ENCODE measurements around the gene FCHO1. TPM values are rescaled to one million over a fixed set of nuclear protein-coding genes. Genes with fewer than 3 reads are reported as not detected.

FCHO1 gene
- total RNA-seq, 1 experiment from 2014 or later: 16.6 TPM

- Histone ChIP-seq H3K9me2 (replicated peaks; ENCODE audit: insufficient read depth, low read length) (no peaks in the 10 kb centered on the region), H3K4me3 (ENCODE audit: low read length) (no peak overlapping the region), H2AFZ (ENCODE audit: low read length) (no peak overlapping the region), H3K27ac (ENCODE audit: low read length) (no peak overlapping the region), H3K9me3 (ENCODE audit: low read length) (no peaks in the 10 kb centered on the region), H3K9ac (ENCODE audit: low read length) (no peak overlapping the region), H3K27me3 (ENCODE audit: low read length) (no peaks in the 10 kb centered on the region), H3K79me2 (ENCODE audit: low read length) (no peaks in the 10 kb centered on the region), H4K20me1 (ENCODE audit: insufficient read depth, low read depth, low read length) (no peaks in the 10 kb centered on the region), H3K36me3 (ENCODE audit: insufficient read depth, low read length) (no peaks in the 10 kb centered on the region), H3K4me1 (ENCODE audit: low read length) (no peaks in the 10 kb centered on the region), H3K4me2 (ENCODE audit: low read depth, low read length, poor library complexity, severe bottlenecking) (no peak overlapping the region)
- DNase-seq: no peak
Observed at GRCh38 chr19:17824339-17824738, 73.1 kb downstream of the FCHO1 start.

- Histone ChIP-seq H3K9me3 (ENCODE audit: low read length) (no peaks in the 10 kb centered on the region), H3K9me2 (replicated peaks; ENCODE audit: insufficient read depth, low read length) (no peaks in the 10 kb centered on the region), H3K4me2 (ENCODE audit: low read depth, low read length, poor library complexity, severe bottlenecking) (no peak overlapping the region), H3K36me3 (ENCODE audit: insufficient read depth, low read length) (no peaks in the 10 kb centered on the region), H3K79me2 (ENCODE audit: low read length) (no peaks in the 10 kb centered on the region), H3K4me1 (ENCODE audit: low read length) (no peaks in the 10 kb centered on the region), H4K20me1 (ENCODE audit: insufficient read depth, low read depth, low read length) (no peaks in the 10 kb centered on the region), H2AFZ (ENCODE audit: low read length) (no peak overlapping the region), H3K4me3 (ENCODE audit: low read length) (no peak overlapping the region), H3K9ac (ENCODE audit: low read length) (no peak overlapping the region), H3K27me3 (ENCODE audit: low read length) (no peaks in the 10 kb centered on the region), H3K27ac (ENCODE audit: low read length) (no peak overlapping the region)
- no peak for DNase-seq
Observed at GRCh38 chr19:17826508-17827056, 75.3 kb downstream of the FCHO1 start.

- Histone ChIP-seq H3K36me3 (ENCODE audit: insufficient read depth, low read length) (no peaks in the 10 kb centered on the region), H3K27ac (ENCODE audit: low read length) (no peak overlapping the region), H3K27me3 (ENCODE audit: low read length) (no peaks in the 10 kb centered on the region), H3K9me2 (replicated peaks; ENCODE audit: insufficient read depth, low read length) (no peaks in the 10 kb centered on the region), H3K4me1 (ENCODE audit: low read length) (no peaks in the 10 kb centered on the region), H3K4me3 (ENCODE audit: low read length) (no peak overlapping the region), H3K4me2 (ENCODE audit: low read depth, low read length, poor library complexity, severe bottlenecking) (no peak overlapping the region), H3K9me3 (ENCODE audit: low read length) (no peaks in the 10 kb centered on the region), H4K20me1 (ENCODE audit: insufficient read depth, low read depth, low read length) (no peaks in the 10 kb centered on the region), H3K79me2 (ENCODE audit: low read length) (no peaks in the 10 kb centered on the region), H3K9ac (ENCODE audit: low read length) (no peak overlapping the region), H2AFZ (ENCODE audit: low read length) (no peak overlapping the region)
- DNase-seq: no peak
Observed at GRCh38 chr19:17829855-17830566, 78.7 kb downstream of the FCHO1 start.

- Histone ChIP-seq H4K20me1 (ENCODE audit: insufficient read depth, low read depth, low read length) (no peaks in the 10 kb centered on the region), H3K4me3 (ENCODE audit: low read length) (no peak overlapping the region), H3K9me3 (ENCODE audit: low read length) (no peaks in the 10 kb centered on the region), H3K4me2 (ENCODE audit: low read depth, low read length, poor library complexity, severe bottlenecking) (no peak overlapping the region), H3K27ac (ENCODE audit: low read length) (no peak overlapping the region), H3K9ac (ENCODE audit: low read length) (no peak overlapping the region), H3K36me3 (ENCODE audit: insufficient read depth, low read length) (no peaks in the 10 kb centered on the region), H3K4me1 (ENCODE audit: low read length) (no peaks in the 10 kb centered on the region), H3K79me2 (ENCODE audit: low read length) (no peaks in the 10 kb centered on the region), H3K9me2 (replicated peaks; ENCODE audit: insufficient read depth, low read length) (no peaks in the 10 kb centered on the region), H2AFZ (ENCODE audit: low read length) (no peak overlapping the region), H3K27me3 (ENCODE audit: low read length) (no peaks in the 10 kb centered on the region)
- DNase-seq: peak; percentile 76
Observed at GRCh38 chr19:17830567-17831418, 79.5 kb downstream of the FCHO1 start.

DNA sequence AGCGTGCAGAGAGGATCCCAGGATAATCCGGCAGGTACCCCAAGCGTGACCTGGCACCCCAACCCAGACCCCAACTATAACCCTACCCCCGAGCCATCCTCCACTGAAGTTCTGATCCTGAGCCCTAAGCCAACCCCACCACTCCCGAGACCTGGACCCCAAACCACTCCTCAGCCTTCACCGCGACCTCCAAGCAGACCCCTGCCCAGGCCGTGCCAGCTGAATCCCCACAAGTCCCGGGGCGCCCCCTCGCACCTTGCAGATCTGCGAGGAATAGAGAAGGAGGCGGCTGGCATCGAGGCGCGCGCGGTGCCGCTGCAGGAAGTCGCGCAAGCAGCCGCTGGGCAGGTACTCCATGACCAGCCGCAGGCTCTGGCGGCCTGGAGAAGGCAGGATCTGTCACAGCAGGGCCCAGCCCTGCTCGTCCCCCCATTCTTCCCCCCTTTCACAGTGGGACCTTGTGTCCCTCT is 80.2 kb downstream of the FCHO1 start:
- Histone ChIP-seq H3K9me2 (replicated peaks; ENCODE audit: insufficient read depth, low read length) (no peaks in the 10 kb centered on the region), H2AFZ (ENCODE audit: low read length) (no peak overlapping the region), H3K9ac (ENCODE audit: low read length) (no peak overlapping the region), H3K4me3 (ENCODE audit: low read length) (no peak overlapping the region), H3K27ac (ENCODE audit: low read length) (no peak overlapping the region), H3K79me2 (ENCODE audit: low read length) (no peaks in the 10 kb centered on the region), H3K27me3 (ENCODE audit: low read length) (no peaks in the 10 kb centered on the region), H4K20me1 (ENCODE audit: insufficient read depth, low read depth, low read length) (no peaks in the 10 kb centered on the region), H3K4me1 (ENCODE audit: low read length) (no peaks in the 10 kb centered on the region), H3K4me2 (ENCODE audit: low read depth, low read length, poor library complexity, severe bottlenecking) (no peak overlapping the region), H3K36me3 (ENCODE audit: insufficient read depth, low read length) (no peaks in the 10 kb centered on the region), H3K9me3 (ENCODE audit: low read length) (no peaks in the 10 kb centered on the region)
- DNase-seq: no peak

- Histone ChIP-seq H3K79me2 (ENCODE audit: low read length) (no peaks in the 10 kb centered on the region), H3K4me1 (ENCODE audit: low read length) (no peaks in the 10 kb centered on the region), H3K9me2 (replicated peaks; ENCODE audit: insufficient read depth, low read length) (no peaks in the 10 kb centered on the region), H3K9me3 (ENCODE audit: low read length) (no peaks in the 10 kb centered on the region), H3K36me3 (ENCODE audit: insufficient read depth, low read length) (no peaks in the 10 kb centered on the region), H3K4me2 (ENCODE audit: low read depth, low read length, poor library complexity, severe bottlenecking) (no peak overlapping the region), H3K27ac (ENCODE audit: low read length) (no peak overlapping the region), H2AFZ (ENCODE audit: low read length) (no peak overlapping the region), H3K4me3 (ENCODE audit: low read length) (no peak overlapping the region), H3K27me3 (ENCODE audit: low read length) (no peaks in the 10 kb centered on the region), H3K9ac (ENCODE audit: low read length) (no peak overlapping the region), H4K20me1 (ENCODE audit: insufficient read depth, low read depth, low read length) (no peaks in the 10 kb centered on the region)
- no peak for DNase-seq
Observed at GRCh38 chr19:17832443-17833208, 81.3 kb downstream of the FCHO1 start.

DNA sequence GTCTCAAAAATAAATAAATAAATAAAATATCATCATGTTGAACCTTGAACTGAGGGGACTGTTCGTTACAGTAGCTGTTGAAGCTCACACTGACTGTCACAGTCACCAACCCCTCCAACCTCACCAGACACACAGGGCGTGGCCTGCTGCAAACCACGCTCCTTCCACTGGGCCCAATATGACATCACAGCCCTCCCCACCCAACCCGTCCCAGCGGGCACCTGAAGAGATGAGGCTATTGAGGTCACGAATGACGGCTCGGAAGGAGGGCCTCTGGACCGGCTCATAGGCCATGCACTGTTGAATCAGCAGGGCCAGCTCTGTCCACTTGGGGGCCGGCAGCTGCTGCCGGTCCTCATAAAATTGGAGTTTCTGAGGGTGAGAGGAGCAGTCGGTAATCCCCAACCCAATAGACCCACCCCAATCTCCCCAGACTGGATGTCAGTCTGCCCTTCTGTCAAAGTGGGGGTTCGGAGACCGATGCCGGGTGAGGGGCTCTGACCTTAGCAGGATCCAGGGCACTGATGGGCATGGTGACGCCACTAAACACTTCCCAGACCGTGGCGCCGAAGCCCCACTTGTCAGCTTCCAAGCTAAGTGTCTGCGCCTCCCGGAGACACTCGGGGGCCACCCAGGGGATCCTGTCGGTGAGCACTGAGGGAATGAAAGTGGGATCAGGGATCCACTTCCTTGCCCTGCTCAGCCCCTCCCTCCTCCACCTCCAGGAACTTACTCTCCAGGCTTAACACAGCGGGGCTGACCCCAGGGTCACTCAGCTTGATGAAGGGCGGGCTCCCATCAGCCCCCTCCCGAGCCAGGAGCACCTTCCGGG is 83.3 kb downstream of the FCHO1 start:
- no peak overlapping the region for H3K4me3 ChIP-seq (ENCODE audit: low read length)
- H3K27ac ChIP-seq (ENCODE audit: low read length): no peak overlapping the region
- DNase-seq: no peak
- no peaks in the 10 kb centered on the region for H3K36me3 ChIP-seq (ENCODE audit: insufficient read depth, low read length)
- no peaks in the 10 kb centered on the region for H3K9me3 ChIP-seq (ENCODE audit: low read length)
- H3K4me2 ChIP-seq (ENCODE audit: low read depth, low read length, poor library complexity, severe bottlenecking): no peak overlapping the region
- H3K9me2 ChIP-seq (replicated peaks; ENCODE audit: insufficient read depth, low read length): no peaks in the 10 kb centered on the region
- H4K20me1 ChIP-seq (ENCODE audit: insufficient read depth, low read depth, low read length): no peaks in the 10 kb centered on the region
- H3K27me3 ChIP-seq (ENCODE audit: low read length): no peaks in the 10 kb centered on the region
- H3K9ac ChIP-seq (ENCODE audit: low read length): no peak overlapping the region
- H3K4me1 ChIP-seq (ENCODE audit: low read length): no peaks in the 10 kb centered on the region
- no peak overlapping the region for H2AFZ ChIP-seq (ENCODE audit: low read length)
- H3K79me2 ChIP-seq (ENCODE audit: low read length): no peaks in the 10 kb centered on the region
